Type B pancreatic cell (in vitro differentiated cells): Measurements from ENCODE around the gene DFFB. TPM values are rescaled to one million over a fixed set of nuclear protein-coding genes. Genes with fewer than 3 reads are reported as not detected.

Experiments used
- DNase-seq: peaks from one replicate; pipeline ENCODE4 v3.0.0; 2021; ENCODE audit warnings: mixed read lengths; ENCODE audit not compliant: unreplicated experiment; ENCODE audit errors: extremely low spot score
- H3K27ac Mint-ChIP-seq: 2 replicates; pipeline ENCODE4 v1.8.0; 2021; ENCODE audit warnings: mild to moderate bottlenecking, mixed read lengths
- H3K27me3 Mint-ChIP-seq: 2 replicates; pipeline ENCODE4 v1.8.0; 2021; ENCODE audit warnings: mixed read lengths
- H3K36me3 Mint-ChIP-seq: 2 replicates; pipeline ENCODE4 v1.8.0; 2021; ENCODE audit warnings: mixed read lengths
- H3K4me1 Mint-ChIP-seq: one replicate; pipeline ENCODE4 v1.8.0; 2021; ENCODE audit warnings: mixed read lengths; ENCODE audit not compliant: unreplicated experiment
- H3K4me3 Mint-ChIP-seq: 2 replicates; pipeline ENCODE4 v1.8.0; 2021; ENCODE audit warnings: mild to moderate bottlenecking, mixed read lengths
- H3K9me3 Mint-ChIP-seq: 2 replicates; pipeline ENCODE4 v1.8.0; 2021; ENCODE audit warnings: mixed read lengths
- total RNA-seq: library from RNA; stranded (reverse); gene quantifications from 2 replicates; pipeline ENCODE4 v1.2.1, GENCODE V29; 2021; ENCODE audit warnings: low replicate concordance
- TF ChIP-seq, protein P1 (sequence below): fragments of 200-600 bp; sonication (generic); conservative IDR thresholded peaks from 2 replicates; pipeline ENCODE4 v1.5.0; 2021; ENCODE audit warnings: antibody characterized with exemption, mild to moderate bottlenecking

Gene DFFB
- total RNA-seq, 1 donor from 2014 or later = 10.6 TPM

DNA sequence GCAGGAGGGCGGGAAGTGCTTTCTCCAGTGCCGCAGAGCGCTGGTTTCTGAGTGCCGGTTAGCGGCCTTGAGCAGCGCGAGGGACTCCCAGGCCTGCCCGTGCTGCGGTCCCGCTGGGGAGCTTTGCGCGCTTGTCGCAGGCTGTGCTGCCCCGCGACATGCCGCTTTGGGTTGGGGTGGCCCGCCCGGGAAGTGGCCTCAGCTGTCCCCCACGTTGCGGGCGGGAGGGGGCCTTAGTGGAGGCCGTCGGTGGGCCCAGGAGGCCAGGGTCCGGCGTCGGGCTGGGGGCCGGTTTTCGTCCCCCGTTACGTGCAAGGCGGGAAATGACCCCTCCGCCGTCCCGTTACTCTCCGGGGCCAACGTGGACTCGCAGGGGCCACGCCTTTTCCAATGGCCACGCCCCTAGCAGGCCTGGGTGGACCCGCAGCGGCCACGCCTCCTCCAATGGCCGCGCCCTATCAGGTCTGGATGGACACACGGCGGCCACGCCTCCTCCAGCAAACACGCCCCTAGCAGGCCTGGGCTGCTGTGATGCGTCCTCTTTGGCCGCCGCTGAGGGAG lies 43.8 kb downstream of the DFFB start:
- peak overlapping the region; percentile 98 for H3K4me3 Mint-ChIP-seq
- no peaks in the 10 kb centered on the region for H3K27me3 Mint-ChIP-seq
- H3K9me3 Mint-ChIP-seq = peaks cover 5% of the 10 kb centered on the region
- TF ChIP-seq, protein P1, sequence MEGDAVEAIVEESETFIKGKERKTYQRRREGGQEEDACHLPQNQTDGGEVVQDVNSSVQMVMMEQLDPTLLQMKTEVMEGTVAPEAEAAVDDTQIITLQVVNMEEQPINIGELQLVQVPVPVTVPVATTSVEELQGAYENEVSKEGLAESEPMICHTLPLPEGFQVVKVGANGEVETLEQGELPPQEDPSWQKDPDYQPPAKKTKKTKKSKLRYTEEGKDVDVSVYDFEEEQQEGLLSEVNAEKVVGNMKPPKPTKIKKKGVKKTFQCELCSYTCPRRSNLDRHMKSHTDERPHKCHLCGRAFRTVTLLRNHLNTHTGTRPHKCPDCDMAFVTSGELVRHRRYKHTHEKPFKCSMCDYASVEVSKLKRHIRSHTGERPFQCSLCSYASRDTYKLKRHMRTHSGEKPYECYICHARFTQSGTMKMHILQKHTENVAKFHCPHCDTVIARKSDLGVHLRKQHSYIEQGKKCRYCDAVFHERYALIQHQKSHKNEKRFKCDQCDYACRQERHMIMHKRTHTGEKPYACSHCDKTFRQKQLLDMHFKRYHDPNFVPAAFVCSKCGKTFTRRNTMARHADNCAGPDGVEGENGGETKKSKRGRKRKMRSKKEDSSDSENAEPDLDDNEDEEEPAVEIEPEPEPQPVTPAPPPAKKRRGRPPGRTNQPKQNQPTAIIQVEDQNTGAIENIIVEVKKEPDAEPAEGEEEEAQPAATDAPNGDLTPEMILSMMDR = peak; percentile 35
- peak; percentile 96 for DNase-seq
- H3K4me1 Mint-ChIP-seq = peaks cover 36% of the 10 kb centered on the region
- peak overlapping the region; percentile 100 for H3K27ac Mint-ChIP-seq
- H3K36me3 Mint-ChIP-seq = peaks cover 18% of the 10 kb centered on the region

DNA sequence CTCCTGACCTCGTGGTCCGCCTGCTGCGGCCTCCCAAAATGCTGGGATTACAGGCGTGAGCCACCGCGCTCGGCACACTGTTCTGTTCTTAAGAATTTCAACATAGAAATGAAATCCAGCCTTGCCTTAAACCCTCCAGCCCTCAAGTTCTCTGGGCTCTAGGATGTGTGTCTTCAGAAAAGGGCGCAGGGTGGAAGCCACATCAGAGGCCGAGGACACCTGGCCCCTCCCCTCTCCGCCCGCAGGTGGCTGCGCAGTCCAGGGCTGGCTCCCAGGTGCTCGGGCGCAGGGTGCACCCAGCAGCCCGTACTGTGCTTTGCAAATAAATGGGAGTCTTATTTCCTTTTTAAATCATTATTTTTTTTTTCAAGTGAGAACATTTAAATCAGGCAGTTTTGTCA lies 44.8 kb downstream of the DFFB start:
- Mint-ChIP-seq H3K27me3 (no peaks in the 10 kb centered on the region), H3K36me3 (peaks cover 12% of the 10 kb centered on the region), H3K27ac (no peak overlapping the region), H3K9me3 (peaks cover 5% of the 10 kb centered on the region), H3K4me1 (peaks cover 32% of the 10 kb centered on the region), H3K4me3 (no peak overlapping the region)
- TF ChIP-seq, protein P1 = no peak
- no peak for DNase-seq

- TF ChIP-seq, protein P1 = no peak
- peaks cover 5% of the 10 kb centered on the region for H3K9me3 Mint-ChIP-seq
- no peak overlapping the region for H3K27ac Mint-ChIP-seq
- DNase-seq = no peak
- peak overlapping the region; percentile 37 for H3K4me3 Mint-ChIP-seq
- peaks cover 28% of the 10 kb centered on the region for H3K4me1 Mint-ChIP-seq
- peaks cover 8% of the 10 kb centered on the region for H3K36me3 Mint-ChIP-seq
- no peaks in the 10 kb centered on the region for H3K27me3 Mint-ChIP-seq
Measured at GRCh38 chr1:3902571-3903091, 45.4 kb downstream of the DFFB start.

- Mint-ChIP-seq H3K27ac (peak overlapping the region; percentile 61), H3K36me3 (peaks cover 7% of the 10 kb centered on the region), H3K9me3 (peaks cover 4% of the 10 kb centered on the region), H3K4me3 (no peak overlapping the region), H3K4me1 (peaks cover 28% of the 10 kb centered on the region), H3K27me3 (no peaks in the 10 kb centered on the region)
- no peak for DNase-seq
- TF ChIP-seq, protein P1 = no peak
Measured at GRCh38 chr1:3903141-3904005, 46.1 kb downstream of the DFFB start.

GRCh38 chr1:3904006-3904842 lies 46.9 kb downstream of the DFFB start:
- H3K4me3 Mint-ChIP-seq = no peak overlapping the region
- H3K27me3 Mint-ChIP-seq = no peaks in the 10 kb centered on the region
- H3K4me1 Mint-ChIP-seq = peaks cover 21% of the 10 kb centered on the region
- TF ChIP-seq, protein P1 = no peak
- no peaks in the 10 kb centered on the region for H3K9me3 Mint-ChIP-seq
- no peaks in the 10 kb centered on the region for H3K36me3 Mint-ChIP-seq
- no peak for DNase-seq
- peak overlapping the region; percentile 61 for H3K27ac Mint-ChIP-seq
